Right hindlimb (tissue), 1 donor: ENCODE results near the gene ADPRH.

Experiments
- DNase-seq: peaks from one replicate; pipeline ENCODE4 v3.0.0-alpha.2; 2018

The ADPRH gene

DNA sequence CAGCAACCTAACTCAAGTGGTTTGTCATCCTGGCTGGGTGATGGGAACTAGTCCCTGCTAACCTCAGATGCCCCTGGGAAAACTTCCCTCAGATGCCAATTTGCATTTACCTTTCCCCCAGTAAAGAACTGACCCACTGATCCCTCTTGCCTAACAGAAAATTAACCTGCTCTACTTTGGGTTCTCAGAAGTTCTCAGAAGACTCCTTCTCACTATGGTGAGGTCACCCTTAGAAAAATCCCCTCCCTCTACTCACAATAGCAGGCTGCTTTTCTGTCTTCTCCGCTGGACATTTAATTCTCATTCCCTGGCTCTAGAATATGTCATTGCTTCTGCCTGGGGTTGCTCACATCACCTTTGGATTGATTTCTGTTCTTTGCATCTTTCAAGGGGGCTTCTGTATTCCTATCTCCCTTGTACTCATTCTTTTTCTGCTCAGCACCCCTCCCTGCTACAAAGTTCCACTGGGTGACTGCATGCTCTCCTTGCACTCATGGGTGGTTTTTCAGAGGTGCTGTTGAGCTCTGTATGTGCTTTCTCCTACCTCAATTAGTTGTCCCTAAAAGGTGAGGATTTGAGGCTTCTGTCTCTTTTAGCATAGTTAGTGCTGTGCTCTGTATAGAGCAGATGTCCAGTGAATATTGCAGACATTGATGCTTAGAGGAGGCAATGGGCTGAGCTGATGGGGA is 19.3 kb downstream of the ADPRH start:
- DNase-seq = no peak

DNA sequence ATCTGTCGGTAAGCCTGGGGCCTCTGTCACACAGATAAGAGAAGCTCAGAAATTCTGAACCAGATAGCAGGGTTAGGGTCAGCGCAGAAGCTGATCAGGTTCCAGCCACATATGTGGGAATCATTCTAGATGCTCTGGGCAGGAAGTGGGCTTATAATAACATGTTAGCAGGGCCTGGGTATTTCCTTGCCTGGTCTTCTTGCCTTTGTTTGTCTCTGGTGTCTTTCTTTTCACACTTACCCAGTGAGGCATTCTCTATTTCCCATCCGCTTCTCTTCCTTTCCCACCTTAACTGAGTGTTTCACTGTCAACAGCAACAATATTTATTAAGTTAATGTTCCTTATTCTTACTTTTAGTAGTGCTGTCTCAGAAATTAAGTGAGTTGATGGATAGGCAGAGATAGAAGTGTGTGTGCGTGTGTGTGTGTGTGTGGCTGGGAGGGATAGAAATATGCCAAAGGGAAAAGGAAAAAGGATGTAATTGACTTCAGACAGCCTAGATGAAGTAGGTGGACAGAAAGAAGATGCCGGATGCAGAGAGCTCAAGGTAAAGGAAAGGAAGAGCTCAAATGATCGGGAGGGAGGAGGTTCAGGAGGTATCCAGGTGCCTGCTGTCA is 20.4 kb downstream of the ADPRH start:
- DNase-seq = no peak

GRCh38 chr3:119600732-119601131 is 21.4 kb downstream of the ADPRH start:
- DNase-seq = no peak

DNA sequence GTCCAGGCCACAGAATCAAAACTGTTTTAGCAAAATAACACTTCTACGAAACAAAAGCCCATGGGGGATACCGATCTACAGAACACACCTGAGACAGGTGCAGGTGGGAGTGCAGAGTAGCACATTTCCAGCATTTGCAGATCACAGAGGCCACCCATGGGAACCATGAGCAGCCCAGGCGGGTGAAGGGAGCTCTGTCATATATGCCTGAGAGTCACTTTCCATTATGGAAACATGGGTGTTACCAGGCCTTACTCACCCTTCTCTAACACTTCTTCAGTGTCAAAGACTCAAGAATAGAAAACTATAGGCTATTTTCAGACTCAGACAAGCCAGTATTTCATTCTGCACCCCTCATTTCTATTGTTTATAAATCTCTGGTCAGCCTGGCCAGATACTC is 21.9 kb downstream of the ADPRH start:
- DNase-seq = no peak

GRCh38 chr3:119602676-119603075 is 23.4 kb downstream of the ADPRH start:
- DNase-seq = no peak

- DNase-seq = no peak
Observed at GRCh38 chr3:119604878-119605277, 25.6 kb downstream of the ADPRH start.

- DNase-seq = no peak
Observed at GRCh38 chr3:119608405-119609000, 29.2 kb downstream of the ADPRH start.

GRCh38 chr3:119609301-119609700 is 30.0 kb downstream of the ADPRH start:
- no peak for DNase-seq

DNA sequence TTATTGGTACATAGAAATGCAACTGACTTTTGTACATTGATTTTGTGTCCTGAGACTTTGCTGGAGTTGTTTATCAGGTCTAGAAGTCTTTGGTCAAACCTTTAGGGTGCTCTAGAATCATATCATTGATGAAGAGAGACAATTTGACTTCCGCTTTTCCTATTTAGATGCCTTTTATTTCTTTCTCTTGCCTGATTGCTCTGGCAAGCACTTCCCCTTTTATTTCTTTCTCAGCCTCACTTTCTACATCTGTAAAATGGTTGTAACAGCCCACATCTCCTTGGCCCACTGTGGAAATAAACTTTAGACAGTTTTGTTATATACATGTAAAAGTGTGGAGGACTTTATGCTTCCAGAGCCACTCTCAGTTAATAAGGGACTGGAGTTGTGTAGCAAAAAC is 32.4 kb downstream of the ADPRH start:
- no peak for DNase-seq

- DNase-seq = no peak
Observed at GRCh38 chr3:119613201-119613600, 33.9 kb downstream of the ADPRH start.

GRCh38 chr3:119613872-119614271 is 34.6 kb downstream of the ADPRH start:
- no peak for DNase-seq

GRCh38 chr3:119616056-119616455 is 36.8 kb downstream of the ADPRH start:
- DNase-seq = no peak

DNA sequence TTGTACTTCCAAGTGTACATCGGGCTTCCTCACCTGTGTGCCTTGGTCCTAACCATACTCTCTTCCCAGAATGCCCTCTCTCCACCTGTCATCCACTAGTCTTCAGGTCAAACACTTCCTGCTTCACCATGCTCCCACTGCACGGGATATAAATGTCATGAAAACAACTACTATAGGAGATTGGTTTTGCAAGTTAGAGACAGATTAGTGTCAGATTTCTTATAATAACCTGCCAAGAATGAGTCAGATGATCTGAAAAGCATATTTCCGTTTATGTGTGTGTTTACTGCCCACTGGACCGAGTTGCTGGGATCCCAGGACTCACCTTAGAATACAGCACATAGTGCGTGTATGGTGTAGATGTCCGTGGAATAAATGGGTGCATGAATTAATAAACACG is 39.8 kb downstream of the ADPRH start:
- DNase-seq = no peak

DNA sequence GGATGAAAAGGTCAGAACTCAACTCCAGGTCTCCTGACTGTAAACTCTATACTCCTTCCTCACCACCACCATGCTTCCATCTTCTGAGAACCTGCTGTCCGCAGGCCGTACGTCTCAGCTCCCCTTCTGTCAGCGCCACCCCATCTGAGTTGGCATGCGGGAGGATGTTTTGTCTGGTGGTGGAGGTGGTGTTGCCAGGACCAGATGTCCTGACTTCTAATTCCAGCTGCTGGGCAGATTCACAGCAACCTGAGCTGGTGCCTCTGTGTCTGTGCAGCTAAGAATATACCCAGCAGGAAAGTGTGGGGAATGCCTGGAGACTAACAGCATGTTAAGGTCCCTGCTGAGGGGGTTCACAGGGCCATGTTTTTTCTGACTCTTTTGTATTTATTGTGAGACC is 41.6 kb downstream of the ADPRH start:
- no peak for DNase-seq

DNA sequence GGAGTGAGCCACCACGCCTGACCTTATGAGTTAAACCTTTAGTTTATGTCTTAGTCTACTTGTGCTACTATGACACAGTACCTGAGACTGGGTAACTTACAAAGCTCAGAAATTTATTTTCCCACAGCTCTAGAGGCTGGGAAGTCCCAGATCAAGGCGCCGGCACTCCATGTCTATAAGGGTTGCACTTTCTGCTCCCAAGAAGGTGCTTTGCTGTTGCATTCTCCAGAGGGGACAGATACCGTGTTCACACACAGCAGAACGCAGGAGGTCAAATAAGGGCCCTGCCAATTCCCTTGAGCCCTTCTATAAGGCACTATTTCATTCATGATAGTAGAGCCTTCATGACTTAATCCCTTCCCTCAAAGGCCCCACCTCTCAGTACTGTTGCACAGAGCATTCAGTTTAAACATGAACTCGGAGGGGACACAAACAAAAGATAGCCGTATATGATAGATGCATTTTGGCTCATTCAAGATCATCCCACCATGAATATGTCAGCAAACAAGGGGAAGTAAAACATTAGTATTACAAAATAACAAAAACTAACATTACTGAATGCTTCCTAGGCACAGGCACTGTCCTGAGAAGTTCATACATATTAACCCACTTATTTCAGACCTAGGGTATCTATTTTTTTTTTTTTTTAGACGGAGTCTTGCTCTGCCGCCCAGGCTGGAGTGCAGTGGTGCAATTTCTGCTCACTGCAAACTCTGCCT is 44.9 kb downstream of the ADPRH start:
- no peak for DNase-seq

GRCh38 chr3:119625451-119626153 is 46.3 kb downstream of the ADPRH start:
- DNase-seq = no peak

- no peak for DNase-seq
Observed at GRCh38 chr3:119626196-119626595, 46.9 kb downstream of the ADPRH start.

DNA sequence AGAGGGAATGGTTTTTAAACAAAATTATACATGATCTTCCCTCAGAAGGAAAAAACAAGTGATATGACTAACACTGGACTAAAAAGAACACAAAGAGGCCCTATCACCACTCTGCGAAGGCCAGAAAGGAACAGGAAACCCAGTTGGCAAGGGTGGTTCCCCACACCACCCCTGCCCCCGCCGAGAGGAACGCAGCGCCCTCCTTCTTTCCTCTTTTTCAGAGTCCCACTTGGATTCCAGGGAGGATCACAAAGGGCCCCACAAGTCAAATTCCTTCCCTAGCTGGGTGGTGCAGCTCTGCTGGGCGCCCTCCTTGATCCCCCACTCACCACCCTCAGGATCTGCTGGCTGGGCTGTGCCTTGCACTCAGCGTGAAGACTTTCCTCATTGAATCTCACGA is 48.2 kb downstream of the ADPRH start:
- no peak for DNase-seq

- no peak for DNase-seq
Observed at GRCh38 chr3:119628390-119628789, 49.1 kb downstream of the ADPRH start.

GRCh38 chr3:119628816-119629445 is 49.6 kb downstream of the ADPRH start:
- no peak for DNase-seq

- DNase-seq = no peak
Observed at GRCh38 chr3:119630128-119630879, 51.0 kb downstream of the ADPRH start.

- no peak for DNase-seq
Observed at GRCh38 chr3:119630880-119631329, 51.6 kb downstream of the ADPRH start.
